Measurements from ENCODE around the gene PIEZO2.

Gene PIEZO2

GRCh38 chr18:10794771-10795170, 354.6 kb downstream of the PIEZO2 start:
- no peak for TF ChIP-seq CTCF (IDR thresholded peaks at IDR 0.05; ENCODE audit: low read depth, low read length)
- no peak for DNase-seq (ENCODE audit: extremely low read depth, low read depth)

GRCh38 chr18:10793730-10794370, 355.5 kb downstream of the PIEZO2 start:
- TF ChIP-seq CTCF (IDR thresholded peaks at IDR 0.05; ENCODE audit: low read depth, low read length): no peak
- no peak for DNase-seq (ENCODE audit: extremely low read depth, low read depth)

GRCh38 chr18:10792181-10792580, 357.2 kb downstream of the PIEZO2 start:
- no peak for TF ChIP-seq CTCF (IDR thresholded peaks at IDR 0.05; ENCODE audit: low read depth, low read length)
- DNase-seq (ENCODE audit: extremely low read depth, low read depth): no peak

GRCh38 chr18:10791169-10791831, 358.1 kb downstream of the PIEZO2 start:
- no peak for TF ChIP-seq CTCF (IDR thresholded peaks at IDR 0.05; ENCODE audit: low read depth, low read length)
- no peak for DNase-seq (ENCODE audit: extremely low read depth, low read depth)

- TF ChIP-seq CTCF (IDR thresholded peaks at IDR 0.05; ENCODE audit: low read depth, low read length): no peak
Measured at GRCh38 chr18:10789180-10789579, 360.2 kb downstream of the PIEZO2 start.

GRCh38 chr18:10787293-10787901, 362.0 kb downstream of the PIEZO2 start:
- peak; percentile 41 for DNase-seq (ENCODE audit: extremely low read depth, low read depth)

More at GRCh38 chr18:10789180-10789579, 360.2 kb downstream of the PIEZO2 start:
- no peak for DNase-seq (ENCODE audit: extremely low read depth, low read depth)

More at GRCh38 chr18:10787293-10787901, 362.0 kb downstream of the PIEZO2 start:
- TF ChIP-seq CTCF (IDR thresholded peaks at IDR 0.05; ENCODE audit: low read depth, low read length): peak; percentile 82

All from AG09319 (cell line).